NCI-H526 (cell line): ENCODE results near the gene PRLR.

Source experiments
- DNase-seq, 2 experiments: peaks; one replicate each; lab custom pipeline; 2025; lab: John Stamatoyannopoulos, UW

The PRLR gene

DNA sequence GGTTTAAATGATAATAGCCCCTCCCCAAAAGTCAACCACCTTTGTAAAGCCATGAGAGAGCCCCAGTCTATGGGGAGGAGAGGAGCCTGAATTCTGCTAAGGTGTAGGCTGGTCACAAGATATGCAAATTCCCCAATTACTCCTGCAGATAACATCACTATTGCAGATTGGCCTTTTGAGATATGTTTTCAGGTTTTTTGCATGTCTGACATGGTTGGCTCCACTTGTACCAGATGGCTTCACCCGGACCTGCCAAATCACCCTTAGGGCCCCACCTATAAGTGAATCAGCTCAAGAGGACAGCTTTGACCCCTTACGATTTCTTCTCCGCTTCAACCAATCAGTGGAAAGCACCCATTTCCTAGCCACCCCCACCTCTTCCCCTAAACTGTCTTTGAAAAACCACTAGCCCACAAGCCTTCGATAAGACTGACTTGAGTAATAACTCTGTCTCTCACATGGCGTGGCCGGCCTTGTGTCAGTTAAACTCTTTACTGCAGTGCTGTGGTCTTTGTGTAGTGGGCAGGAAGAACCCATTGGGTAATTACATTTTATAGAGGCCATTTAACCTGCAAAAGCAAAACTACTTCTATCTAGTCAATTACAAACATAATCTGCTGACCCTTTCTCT is 69.7 kb downstream of the PRLR start:
- peak; percentile 66 to 83 for DNase-seq

DNA sequence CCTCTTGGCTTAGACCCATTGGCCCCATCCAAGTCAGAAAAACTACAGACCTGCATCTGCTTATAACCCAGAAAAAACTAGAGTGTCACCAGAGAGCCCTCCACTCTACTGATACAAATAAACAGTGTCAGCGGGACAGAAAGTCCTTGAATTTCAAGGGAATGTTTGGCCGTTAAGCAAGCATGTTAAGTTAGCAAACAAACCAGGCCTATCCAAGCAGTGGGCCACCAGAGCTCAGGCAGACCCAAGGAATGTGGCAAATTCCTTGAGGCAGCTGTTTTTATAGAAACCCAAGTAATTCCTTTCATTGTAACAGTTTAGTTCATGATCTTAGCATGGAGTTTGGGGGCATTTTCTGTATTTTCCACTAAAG is 70.9 kb downstream of the PRLR start:
- no peak for DNase-seq

DNA sequence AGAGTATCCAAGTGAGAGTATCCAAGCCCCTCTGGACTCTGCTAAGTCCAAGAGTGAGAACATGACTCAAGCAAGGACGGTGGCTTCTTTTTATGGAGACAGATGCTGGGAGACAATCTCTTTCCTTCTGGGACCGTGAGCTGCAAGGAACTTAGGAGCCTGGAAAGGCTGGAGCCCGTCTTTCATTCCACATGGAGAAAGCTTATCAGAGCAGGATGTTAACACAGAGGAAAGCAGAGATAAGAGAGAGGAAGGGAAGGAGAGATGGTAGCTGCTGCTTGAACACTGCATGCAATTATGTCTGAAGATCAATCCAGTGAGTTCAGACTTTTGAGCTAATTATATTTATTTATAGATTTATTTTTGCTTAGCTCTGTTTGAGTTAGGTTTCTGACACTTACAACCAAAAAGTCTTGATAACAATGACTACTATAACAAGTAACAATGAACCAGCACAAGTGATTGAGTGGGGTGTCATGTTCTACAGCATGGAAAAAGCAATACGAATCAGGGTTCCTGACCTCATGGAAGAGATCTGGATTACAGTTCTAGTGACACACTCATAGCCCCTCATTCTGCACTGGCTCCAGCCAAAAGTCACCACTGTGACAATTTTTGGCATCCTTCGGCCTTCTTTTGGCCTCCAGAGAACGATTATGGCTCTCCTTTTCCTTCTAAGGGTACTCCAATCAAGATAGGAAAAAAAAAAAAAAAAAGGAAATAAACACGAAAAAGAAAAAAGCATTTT is 71.5 kb downstream of the PRLR start:
- no peak for DNase-seq

DNA sequence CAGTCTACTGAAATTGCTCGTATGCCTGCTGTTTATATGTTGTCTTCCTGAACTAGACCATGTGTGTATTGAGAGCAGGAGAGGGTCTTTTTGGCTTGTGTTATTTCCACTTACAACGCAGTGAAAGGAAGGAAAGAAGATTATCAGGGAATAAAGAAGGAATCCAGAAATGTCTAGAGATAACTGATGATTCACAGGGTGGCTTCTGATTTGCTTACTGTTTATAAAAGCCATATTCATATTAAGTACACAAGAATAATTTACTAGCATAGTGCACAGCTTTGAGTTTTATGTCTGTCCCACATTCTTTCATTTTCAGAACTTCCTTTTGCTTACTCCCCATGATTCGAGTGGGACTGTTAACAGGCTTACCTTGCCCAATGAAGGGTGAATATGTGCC is 72.1 kb downstream of the PRLR start:
- DNase-seq = no peak

DNA sequence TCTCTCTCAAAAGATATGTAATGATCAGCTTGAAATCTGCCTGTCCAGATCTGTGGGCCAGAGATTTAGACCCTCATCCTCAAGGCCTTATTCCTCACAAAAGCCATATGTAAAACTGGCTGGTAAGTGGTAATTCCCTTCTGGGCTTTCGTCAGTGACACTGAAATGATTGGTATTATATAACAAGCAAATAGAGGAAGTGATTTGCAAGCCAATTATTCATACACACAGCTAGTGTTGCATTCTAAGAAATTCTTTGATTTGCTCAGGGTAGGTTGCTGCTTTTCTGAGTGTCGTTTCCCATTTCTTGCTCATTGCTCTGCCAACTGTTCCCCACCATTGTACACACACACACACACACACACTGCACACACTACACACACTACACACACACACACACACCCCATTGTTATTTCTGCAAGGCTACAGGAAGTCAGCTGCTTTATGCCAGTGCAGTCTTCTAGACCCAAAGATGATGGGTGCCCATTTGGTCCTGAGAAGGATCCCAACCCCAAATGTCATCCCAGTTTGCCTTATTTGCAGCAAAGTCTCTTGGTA is 76.8 kb downstream of the PRLR start:
- peak; percentile 73 to 74 for DNase-seq

DNA sequence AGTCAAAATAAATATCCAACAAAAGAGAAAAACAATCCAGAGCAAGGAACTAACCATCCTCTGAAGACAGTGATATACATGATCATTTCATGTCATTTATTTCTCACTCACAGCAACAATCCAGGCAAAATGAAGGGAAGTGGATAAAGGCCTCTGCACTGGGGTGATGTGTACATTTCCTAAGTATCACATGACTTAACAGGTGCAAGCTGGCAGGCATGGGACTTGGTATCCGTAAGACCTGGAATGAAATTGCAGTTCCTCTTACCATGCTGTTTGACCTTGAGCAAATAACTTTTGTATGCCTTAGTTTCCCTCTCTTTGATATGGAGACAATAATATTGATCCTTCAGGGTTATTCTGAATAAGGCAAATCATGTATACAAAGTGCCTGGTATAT is 77.6 kb downstream of the PRLR start:
- DNase-seq = peak in 1 of 2 experiments; percentile 22

DNA sequence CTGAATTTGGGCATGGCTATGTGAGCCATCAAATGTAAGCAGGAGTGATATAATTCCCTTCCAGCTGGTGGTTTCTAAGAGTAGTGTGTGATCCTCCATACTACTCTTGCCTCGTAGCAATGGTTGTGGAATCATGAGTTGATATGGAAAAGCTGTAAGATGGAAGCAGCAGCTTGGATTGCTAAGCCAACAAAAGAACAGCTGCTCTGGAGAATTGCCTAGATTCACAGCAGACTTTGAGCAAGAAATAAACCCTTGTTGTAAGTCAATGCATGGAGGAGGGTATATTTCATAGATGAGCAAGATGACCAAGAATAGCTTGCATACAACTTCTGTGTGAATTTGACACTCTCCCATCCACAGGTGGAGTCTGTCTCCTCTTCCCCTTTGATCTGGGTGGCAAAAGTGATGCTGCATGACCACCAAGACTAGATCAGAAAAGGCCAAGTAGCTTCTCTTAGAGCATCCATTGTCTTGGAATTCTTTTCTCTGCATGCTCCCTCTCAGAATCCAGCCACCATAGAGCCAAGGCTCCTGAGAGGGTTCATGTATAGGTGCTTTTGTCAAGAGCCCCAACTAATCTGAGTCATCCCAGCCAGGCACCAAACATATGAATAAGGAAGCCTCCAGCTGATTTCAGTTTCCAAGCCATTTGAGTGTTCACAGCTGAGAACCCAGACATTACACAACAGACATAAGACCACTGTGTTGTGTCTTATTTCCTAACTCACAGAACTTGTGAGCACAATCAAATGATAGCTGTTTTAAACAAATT is 79.0 kb downstream of the PRLR start:
- peak in 1 of 2 experiments; percentile 24 for DNase-seq

DNA sequence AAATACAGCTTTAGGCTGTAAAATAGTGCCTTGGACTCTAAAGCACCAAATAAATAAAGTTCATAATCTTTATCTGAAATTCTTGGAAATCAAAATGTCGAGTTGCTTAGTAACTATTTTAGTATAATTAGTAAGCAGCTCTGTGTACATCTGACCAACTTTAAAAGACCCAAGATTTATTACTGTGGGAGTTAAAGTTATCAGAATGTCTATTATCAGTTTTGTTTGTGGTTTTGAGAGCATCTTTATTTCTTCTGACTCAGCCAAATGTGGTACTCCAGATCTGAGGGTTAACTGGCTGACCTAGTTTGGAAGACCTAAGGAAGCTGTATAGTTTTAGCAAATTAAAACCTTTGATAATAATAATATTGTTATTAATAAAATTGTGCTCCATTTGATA is 81.2 kb downstream of the PRLR start:
- DNase-seq = no peak

DNA sequence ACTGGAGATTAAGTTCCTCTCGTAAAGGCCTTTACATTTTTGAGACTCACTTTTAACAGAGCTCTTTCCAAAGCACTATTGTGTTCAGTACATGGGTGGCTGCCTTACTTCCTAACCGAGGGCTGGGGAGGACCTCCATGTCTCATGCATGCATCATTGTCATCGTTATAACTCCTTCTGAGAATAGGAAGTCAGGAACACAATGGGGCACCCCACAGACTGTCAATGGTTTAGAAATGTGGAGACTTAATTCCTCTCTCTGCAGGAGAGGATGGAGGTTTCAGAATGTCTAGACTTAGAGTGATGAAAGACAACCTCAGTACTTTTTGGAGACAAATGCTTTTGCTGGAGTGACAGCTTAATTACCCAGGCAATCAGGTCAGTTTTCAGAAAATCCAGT is 83.9 kb downstream of the PRLR start:
- no peak for DNase-seq

DNA sequence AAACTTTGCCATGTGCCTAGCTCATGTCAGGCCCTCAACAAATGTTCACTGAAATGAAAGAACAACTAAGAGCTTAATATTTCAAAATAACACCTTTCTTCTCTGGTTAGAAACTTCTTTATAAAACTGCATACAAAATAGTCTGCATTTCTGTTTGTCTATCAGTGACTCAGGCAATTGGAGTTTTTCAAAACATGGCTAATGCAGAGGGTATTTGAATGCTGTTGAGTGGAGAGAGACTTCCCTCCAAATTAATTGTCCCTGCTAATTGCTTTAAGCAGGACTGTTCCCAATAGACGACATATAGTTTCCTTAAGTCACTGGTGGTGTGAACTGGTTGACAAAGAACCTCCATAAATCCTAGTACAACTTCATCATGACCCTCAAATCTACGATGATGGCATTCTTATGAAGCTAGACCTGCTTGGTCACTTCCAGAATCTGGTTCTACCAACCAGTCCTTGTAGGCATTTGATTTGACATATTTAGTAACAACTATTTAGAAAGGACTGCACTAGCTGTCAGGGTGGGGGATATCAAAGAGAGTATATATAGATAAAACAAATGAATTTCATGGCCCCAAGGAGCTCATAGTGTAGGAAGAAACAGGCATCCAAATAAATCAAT is 84.5 kb downstream of the PRLR start:
- no peak for DNase-seq

DNA sequence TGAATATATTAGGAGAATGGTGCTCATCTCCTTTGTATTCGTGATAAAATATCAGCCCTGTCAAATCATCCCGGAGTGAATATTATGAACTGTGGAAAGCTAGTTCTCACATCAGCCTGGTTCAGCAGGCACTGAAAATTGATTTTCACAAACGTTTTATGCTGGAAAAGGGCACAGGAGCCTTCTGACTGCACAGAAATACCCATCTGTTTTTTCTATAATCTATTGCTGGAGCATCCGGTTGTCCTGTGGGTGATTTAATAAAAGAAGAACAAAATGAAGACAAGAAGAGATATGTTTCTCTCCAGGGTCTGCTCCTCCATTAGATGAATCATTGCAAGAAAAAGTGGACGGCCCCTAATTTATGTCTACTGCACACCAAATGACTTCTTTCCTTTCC is 85.3 kb downstream of the PRLR start:
- DNase-seq = no peak

DNA sequence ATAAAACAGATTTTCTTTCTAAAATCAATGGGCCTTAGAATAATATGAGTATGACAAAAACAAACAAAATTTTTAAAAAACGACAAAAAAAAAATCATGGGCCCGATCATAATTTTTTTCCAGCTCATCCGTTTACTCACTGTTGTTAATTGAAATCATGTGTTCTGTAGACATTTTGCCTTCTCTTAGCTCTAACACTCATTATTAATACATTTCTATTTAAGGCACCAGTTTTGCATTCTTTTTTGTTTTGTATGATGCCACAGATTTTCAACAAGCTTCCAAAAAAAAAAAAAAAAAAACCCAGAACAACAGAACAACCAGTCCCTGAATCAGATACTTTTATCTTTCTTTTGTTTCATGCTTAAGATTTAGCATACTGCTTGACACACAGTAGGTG is 86.4 kb downstream of the PRLR start:
- no peak for DNase-seq

DNA sequence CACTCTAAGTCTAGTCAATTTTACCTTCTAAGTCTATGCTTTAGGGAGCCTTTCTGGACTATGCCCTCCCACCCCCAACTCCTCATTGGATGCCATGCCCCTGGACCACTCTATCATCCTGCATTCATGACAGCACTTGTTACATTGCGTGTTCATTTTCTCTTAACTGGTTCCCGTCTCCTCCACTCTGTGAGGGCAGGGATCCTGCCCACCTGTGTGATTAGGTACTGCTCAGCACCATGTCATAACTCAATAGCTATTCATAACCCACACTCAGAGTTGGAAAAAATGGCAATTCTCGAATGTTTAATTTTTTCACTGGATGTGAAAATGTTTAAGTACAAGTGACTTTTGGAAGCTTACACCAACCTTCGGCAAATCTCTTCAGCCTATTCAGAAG is 88.5 kb downstream of the PRLR start:
- no peak for DNase-seq

DNA sequence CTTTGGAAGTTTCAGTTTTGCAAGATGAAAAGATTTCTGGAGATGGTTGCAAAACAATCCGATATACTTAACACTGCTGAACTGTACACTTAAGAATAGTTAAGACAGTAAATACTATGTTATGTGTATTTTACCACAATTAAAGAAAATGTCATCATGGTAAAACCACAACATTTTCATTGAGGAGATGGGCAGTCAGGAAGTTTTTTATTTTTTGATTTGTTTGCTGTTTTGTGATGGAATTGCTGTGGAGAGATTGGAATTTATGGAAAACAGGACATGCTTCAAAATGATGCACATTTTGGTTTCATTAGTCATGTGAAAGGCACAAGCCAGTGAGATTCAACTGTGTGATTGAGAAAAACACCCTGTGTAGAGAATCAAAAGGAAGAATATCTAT is 92.1 kb downstream of the PRLR start:
- DNase-seq = no peak

DNA sequence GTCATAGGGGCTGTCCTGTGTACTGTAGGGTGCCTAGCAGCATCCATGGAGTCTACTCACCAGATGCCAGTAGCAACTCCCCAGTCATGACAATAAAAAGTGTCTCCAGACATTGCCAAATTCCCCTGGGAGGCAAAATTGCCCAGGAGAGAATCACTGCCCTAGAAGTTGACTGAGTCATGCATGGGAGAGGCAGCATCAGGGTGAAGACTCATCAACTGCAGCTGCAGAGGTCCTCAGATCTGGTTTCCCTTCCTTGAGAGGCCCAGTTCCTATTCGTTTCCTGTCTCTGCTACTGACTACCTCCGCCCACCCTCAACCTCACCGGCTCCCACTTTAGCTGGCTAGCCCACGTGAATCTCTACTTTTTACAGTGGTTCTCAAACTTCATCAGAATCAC is 93.9 kb downstream of the PRLR start:
- DNase-seq = no peak

DNA sequence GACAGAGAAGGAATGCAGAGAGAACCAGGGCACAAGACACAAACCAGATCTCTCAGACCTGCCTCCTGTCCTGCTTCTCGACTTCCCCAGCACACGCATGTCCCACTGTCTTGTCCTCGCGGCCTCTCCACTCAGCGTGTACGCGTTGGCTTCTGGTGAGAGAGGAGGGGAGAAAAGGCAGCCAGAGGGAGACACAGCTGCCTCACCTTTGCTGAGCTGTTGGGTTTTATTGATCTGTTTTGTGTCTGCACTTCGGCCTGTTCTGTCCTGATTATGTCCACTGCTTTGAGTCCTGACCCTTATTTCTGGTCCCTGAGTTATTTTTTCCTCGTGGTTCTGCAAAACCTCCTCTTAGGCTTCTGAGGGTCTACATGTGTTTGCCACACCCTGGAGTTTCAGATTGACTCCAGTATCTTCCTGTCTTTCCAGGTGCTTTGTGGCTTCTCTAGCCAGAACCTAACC is 95.0 kb downstream of the PRLR start:
- no peak for DNase-seq

DNA sequence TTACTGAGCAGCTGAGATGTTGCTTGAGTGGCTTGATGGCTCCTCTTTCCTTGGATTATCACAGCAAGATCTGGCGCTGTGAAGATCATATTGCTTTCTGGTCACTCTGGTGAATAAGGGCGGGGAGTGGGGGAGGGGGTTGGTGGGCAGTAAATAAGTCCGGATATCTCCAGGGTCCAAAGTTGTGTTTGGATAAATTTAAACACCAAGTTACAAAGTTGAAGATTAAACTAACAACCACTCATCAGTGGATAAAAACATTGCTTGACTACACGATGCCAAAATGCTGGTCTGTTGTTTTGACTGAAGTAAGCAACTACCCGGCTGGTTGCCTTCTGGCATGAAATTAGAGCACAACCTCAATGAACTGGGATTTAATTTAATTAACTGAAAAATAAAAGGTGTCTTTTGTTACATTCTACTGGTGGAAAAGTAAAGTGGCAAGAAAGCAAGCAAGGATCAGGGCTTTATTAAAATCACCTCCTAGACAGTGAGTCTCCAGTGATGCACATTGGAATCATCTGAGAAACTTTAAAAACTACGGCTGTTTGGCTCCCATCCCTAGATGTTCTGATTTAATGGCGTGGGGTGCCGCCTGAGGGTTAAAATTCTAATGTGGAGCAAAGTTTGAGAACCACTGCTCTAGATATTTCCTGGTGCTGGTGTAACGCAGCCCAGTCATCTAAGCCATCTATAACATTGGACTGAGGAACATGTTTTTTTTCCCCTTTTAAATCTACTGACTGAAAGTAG is 95.8 kb downstream of the PRLR start:
- DNase-seq = no peak

DNA sequence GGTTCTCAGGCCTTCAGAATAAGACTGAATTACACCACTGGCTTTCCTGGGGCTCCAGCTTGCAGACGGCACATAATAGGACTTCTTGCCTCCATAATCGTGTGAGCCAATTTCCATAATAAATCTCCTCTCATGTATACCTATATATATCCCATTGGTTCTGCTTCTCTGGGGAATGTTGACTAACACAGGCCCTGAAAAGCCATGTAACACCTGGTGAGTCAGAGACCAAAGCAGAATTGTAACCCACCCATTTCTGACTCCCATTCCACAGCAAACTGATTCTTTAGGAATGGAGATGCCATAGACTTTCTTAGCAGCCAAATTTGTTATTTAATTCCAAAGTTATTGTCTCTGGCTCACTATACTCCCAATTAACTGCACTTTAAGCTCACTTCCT is 97.1 kb downstream of the PRLR start:
- no peak for DNase-seq

DNA sequence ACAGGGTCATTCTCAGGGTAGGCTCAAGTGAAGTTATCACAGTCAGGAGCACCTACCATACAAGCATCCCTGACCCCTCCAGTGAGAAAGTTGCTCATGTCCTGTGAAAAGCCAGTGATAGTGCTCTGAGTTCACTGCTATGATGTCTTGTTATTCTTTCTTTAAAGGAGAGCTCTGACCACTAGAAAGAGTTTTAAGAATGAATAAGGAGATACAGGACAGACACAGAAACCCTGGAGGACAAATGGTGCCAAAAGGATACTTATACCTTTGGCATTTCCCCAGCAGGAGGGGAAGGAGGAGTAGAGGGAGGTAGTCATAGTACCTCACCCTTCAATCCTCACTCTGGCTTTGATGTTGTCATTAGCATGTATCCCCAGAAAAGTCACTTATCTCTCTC is 98.6 kb downstream of the PRLR start:
- no peak for DNase-seq

DNA sequence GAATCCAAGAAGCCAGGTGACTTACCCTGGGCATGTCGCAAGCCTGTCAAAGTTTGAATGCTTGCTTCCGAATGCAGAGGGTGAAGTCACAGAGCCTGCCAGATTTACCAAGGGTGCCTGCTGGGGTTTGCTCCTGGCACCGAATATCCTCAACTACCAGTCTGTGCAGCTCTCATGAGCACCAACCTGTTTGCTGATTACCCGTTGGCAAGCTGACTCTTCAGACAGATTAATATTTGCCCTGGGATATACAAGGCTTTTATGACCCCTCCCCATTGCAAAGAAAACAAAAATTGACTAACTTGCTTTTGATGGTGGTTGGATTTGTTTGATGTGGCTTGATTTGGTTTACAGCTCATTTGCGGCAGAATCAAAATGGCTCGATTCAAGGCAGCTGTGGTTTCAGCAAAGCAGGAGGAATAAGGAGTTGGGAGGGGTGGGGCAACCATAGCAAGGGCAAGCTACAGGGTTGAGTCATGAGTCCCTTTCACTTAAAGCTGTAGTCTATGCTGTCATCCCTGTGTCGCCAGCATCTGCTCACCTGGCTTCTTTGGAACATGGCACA is 100.3 kb downstream of the PRLR start:
- DNase-seq = no peak

DNA sequence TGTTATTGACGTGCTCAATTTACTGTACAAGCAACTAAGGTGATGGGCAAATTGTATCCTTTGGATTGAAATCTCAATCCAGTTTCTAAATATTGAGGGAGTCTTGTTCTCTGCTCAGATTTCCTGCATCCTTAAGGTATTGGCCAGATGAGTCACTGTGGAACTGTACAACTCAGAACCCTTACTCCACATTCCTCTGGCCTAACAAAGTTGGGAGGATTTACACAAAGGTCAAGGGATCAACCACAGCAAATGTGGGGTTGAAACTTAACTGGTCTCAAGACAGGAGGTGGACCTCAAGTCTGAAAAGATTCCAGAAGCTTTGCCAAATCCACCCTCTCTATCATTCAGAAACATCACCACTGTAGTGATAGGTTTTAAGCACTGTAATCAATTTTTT is 101.0 kb downstream of the PRLR start:
- DNase-seq = no peak
